ENCODE results near the gene NTHL1. TPM values are rescaled to one million over a fixed set of nuclear protein-coding genes. Genes with fewer than 3 reads are reported as not detected.

Gene NTHL1
- total and polyA plus RNA-seq, 2 of the 8 experiments (the other 6 are each of a cell fraction or from before 2014, with no cell fraction given) = 70.9 to 150 TPM

DNA sequence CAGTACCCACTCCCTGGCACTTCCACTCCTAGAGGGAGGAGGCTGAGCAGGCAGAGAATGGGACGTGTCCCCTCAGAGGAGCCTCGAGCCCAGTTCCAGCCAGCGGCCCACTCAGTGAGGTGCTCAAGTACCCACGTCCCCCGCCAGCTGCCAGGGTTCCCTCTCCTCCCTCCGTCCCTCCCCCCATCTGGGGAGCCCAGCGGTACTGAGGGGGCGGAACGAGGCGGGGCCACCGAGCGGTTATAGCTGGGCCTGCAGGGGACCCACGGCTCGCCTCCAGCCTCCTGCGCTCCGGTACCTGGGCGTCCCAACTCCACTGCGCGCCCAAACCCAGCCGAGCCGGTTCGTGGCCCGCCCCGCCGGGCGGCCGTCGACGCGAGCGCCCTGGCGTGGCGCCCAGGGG is 28.1 kb downstream of the NTHL1 start, which contains the start of gene NPW (continued):
- TF ChIP-seq, protein P1, sequence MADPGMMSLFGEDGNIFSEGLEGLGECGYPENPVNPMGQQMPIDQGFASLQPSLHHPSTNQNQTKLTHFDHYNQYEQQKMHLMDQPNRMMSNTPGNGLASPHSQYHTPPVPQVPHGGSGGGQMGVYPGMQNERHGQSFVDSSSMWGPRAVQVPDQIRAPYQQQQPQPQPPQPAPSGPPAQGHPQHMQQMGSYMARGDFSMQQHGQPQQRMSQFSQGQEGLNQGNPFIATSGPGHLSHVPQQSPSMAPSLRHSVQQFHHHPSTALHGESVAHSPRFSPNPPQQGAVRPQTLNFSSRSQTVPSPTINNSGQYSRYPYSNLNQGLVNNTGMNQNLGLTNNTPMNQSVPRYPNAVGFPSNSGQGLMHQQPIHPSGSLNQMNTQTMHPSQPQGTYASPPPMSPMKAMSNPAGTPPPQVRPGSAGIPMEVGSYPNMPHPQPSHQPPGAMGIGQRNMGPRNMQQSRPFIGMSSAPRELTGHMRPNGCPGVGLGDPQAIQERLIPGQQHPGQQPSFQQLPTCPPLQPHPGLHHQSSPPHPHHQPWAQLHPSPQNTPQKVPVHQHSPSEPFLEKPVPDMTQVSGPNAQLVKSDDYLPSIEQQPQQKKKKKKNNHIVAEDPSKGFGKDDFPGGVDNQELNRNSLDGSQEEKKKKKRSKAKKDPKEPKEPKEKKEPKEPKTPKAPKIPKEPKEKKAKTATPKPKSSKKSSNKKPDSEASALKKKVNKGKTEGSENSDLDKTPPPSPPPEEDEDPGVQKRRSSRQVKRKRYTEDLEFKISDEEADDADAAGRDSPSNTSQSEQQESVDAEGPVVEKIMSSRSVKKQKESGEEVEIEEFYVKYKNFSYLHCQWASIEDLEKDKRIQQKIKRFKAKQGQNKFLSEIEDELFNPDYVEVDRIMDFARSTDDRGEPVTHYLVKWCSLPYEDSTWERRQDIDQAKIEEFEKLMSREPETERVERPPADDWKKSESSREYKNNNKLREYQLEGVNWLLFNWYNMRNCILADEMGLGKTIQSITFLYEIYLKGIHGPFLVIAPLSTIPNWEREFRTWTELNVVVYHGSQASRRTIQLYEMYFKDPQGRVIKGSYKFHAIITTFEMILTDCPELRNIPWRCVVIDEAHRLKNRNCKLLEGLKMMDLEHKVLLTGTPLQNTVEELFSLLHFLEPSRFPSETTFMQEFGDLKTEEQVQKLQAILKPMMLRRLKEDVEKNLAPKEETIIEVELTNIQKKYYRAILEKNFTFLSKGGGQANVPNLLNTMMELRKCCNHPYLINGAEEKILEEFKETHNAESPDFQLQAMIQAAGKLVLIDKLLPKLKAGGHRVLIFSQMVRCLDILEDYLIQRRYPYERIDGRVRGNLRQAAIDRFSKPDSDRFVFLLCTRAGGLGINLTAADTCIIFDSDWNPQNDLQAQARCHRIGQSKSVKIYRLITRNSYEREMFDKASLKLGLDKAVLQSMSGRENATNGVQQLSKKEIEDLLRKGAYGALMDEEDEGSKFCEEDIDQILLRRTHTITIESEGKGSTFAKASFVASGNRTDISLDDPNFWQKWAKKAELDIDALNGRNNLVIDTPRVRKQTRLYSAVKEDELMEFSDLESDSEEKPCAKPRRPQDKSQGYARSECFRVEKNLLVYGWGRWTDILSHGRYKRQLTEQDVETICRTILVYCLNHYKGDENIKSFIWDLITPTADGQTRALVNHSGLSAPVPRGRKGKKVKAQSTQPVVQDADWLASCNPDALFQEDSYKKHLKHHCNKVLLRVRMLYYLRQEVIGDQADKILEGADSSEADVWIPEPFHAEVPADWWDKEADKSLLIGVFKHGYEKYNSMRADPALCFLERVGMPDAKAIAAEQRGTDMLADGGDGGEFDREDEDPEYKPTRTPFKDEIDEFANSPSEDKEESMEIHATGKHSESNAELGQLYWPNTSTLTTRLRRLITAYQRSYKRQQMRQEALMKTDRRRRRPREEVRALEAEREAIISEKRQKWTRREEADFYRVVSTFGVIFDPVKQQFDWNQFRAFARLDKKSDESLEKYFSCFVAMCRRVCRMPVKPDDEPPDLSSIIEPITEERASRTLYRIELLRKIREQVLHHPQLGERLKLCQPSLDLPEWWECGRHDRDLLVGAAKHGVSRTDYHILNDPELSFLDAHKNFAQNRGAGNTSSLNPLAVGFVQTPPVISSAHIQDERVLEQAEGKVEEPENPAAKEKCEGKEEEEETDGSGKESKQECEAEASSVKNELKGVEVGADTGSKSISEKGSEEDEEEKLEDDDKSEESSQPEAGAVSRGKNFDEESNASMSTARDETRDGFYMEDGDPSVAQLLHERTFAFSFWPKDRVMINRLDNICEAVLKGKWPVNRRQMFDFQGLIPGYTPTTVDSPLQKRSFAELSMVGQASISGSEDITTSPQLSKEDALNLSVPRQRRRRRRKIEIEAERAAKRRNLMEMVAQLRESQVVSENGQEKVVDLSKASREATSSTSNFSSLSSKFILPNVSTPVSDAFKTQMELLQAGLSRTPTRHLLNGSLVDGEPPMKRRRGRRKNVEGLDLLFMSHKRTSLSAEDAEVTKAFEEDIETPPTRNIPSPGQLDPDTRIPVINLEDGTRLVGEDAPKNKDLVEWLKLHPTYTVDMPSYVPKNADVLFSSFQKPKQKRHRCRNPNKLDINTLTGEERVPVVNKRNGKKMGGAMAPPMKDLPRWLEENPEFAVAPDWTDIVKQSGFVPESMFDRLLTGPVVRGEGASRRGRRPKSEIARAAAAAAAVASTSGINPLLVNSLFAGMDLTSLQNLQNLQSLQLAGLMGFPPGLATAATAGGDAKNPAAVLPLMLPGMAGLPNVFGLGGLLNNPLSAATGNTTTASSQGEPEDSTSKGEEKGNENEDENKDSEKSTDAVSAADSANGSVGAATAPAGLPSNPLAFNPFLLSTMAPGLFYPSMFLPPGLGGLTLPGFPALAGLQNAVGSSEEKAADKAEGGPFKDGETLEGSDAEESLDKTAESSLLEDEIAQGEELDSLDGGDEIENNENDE (IDR thresholded peaks at IDR 0.05; ENCODE audit: insufficient replicate concordance, low read length) = no peak
- TF ChIP-seq BRCA1 (IDR thresholded peaks at IDR 0.05; ENCODE audit: low read depth, low read length) = no peak
- no peak for TF ChIP-seq SIRT6 (IDR thresholded peaks at IDR 0.05; ENCODE audit: low read length)
- no peak for TF ChIP-seq RNF2 (IDR thresholded peaks at IDR 0.05; ENCODE audit: borderline replicate concordance, low read depth, low read length, missing control alignments, poor library complexity, severe bottlenecking)
- TF ChIP-seq CBX5 (IDR thresholded peaks at IDR 0.05; ENCODE audit: low read depth, low read length) = no peak
- TF ChIP-seq, protein P2, sequence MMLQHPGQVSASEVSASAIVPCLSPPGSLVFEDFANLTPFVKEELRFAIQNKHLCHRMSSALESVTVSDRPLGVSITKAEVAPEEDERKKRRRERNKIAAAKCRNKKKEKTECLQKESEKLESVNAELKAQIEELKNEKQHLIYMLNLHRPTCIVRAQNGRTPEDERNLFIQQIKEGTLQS (IDR thresholded peaks at IDR 0.05; ENCODE audit: insufficient read depth, low read depth, low read length) = no peak
- TF ChIP-seq ASH2L (IDR thresholded peaks at IDR 0.05; ENCODE audit: low read length) = no peak
- TF ChIP-seq PHF8 (conservative IDR thresholded peaks at IDR 0.05; ENCODE audit: low read depth, low read length) = no peak
- TF ChIP-seq EGR1 (IDR thresholded peaks at IDR 0.05; ENCODE audit: borderline replicate concordance, low read depth, low read length) = peak; percentile 73; the same call in 1 of the 2 replicates
- TF ChIP-seq TAF7 (optimal IDR thresholded peaks at IDR 0.05; ENCODE audit: borderline replicate concordance, low read depth, low read length) = no peak
- TF ChIP-seq SUZ12 (IDR thresholded peaks at IDR 0.05; ENCODE audit: low read length) = no peak

Measured in H1 (cell line).